Urothelium cell line (cell line): Measurements from ENCODE around the gene RAB11FIP4.

Experiments
- DNase-seq: peaks from one replicate; pipeline ENCODE4 v3.0.0; 2011; ENCODE audit warnings: low spot score, mixed read lengths
- FAIRE-seq: peaks from 2 replicates; lab custom pipeline; 2011; peaks lifted over from hg19 to GRCh38; lab: Jason Lieb, UNC

RAB11FIP4 gene

GRCh38 chr17:31452561-31453110 lies 61.2 kb downstream of the RAB11FIP4 start:
- DNase-seq (no peak), FAIRE-seq (no peak)

- DNase-seq (no peak), FAIRE-seq (no peak)
Measured at GRCh38 chr17:31453896-31454295, 62.4 kb downstream of the RAB11FIP4 start.

GRCh38 chr17:31456814-31457213 lies 65.3 kb downstream of the RAB11FIP4 start:
- FAIRE-seq, result no peak
- DNase-seq, result no peak

GRCh38 chr17:31457391-31458234 lies 66.1 kb downstream of the RAB11FIP4 start:
- no peak for FAIRE-seq
- DNase-seq, result no peak

GRCh38 chr17:31458829-31459228 lies 67.4 kb downstream of the RAB11FIP4 start:
- DNase-seq (no peak), FAIRE-seq (peak; percentile 27)

- no peak for DNase-seq
- FAIRE-seq, result no peak
Measured at GRCh38 chr17:31459716-31460115, 68.2 kb downstream of the RAB11FIP4 start.

- DNase-seq, result no peak
- no peak for FAIRE-seq
Measured at GRCh38 chr17:31460226-31460721, 68.8 kb downstream of the RAB11FIP4 start.

GRCh38 chr17:31461227-31461810 lies 69.8 kb downstream of the RAB11FIP4 start:
- DNase-seq (no peak), FAIRE-seq (no peak)

GRCh38 chr17:31462261-31462660 lies 70.8 kb downstream of the RAB11FIP4 start:
- DNase-seq (no peak), FAIRE-seq (no peak)

- DNase-seq (no peak), FAIRE-seq (no peak)
Measured at GRCh38 chr17:31466096-31466760, 74.8 kb downstream of the RAB11FIP4 start.

GRCh38 chr17:31467502-31468256 lies 76.2 kb downstream of the RAB11FIP4 start:
- no peak for FAIRE-seq
- no peak for DNase-seq

- FAIRE-seq (no peak), DNase-seq (no peak)
Measured at GRCh38 chr17:31469959-31470358, 78.5 kb downstream of the RAB11FIP4 start.

GRCh38 chr17:31470592-31470991 lies 79.1 kb downstream of the RAB11FIP4 start:
- DNase-seq (no peak), FAIRE-seq (no peak)

- FAIRE-seq (peak; percentile 88), DNase-seq (peak; percentile 83)
Measured at GRCh38 chr17:31472137-31472536, 80.7 kb downstream of the RAB11FIP4 start.

- DNase-seq, result no peak
- no peak for FAIRE-seq
Measured at GRCh38 chr17:31475378-31476162, 84.1 kb downstream of the RAB11FIP4 start.

GRCh38 chr17:31476525-31477416 lies 85.3 kb downstream of the RAB11FIP4 start:
- DNase-seq (peak; percentile 46), FAIRE-seq (no peak)

- DNase-seq, result no peak
Measured at GRCh38 chr17:31477417-31478055, 86.1 kb downstream of the RAB11FIP4 start.

GRCh38 chr17:31479062-31479408 lies 87.6 kb downstream of the RAB11FIP4 start:
- DNase-seq (no peak), FAIRE-seq (no peak)

More at GRCh38 chr17:31477417-31478055, 86.1 kb downstream of the RAB11FIP4 start:
- no peak for FAIRE-seq
